Fibroblast of mammary gland (primary cell): ENCODE measurements around the gene OPN4.
"Not testable (repeated sequence)": the region's sequence is repeated elsewhere in the genome, so short reads cannot be mapped to it uniquely, and the experiment has no call there.

Experiments used
- DNase-seq: peaks from one replicate; pipeline ENCODE4 v3.0.0-alpha.2; 2010; ENCODE audit warnings: low read depth
- H3K4me3 ChIP-seq: 2 replicates; pipeline ENCODE4 v1.5.1; 2011; ENCODE audit warnings: low read depth, mild to moderate bottlenecking, low read length, moderate library complexity; ENCODE audit not compliant: control insufficient read depth
- TF ChIP-seq, protein P1 (sequence below): conservative IDR thresholded peaks from 2 replicates; pipeline ENCODE4 v1.5.1; 2011; ENCODE audit warnings: low read depth, low read length, inconsistent platforms; ENCODE audit not compliant: control insufficient read depth, insufficient read depth

Gene OPN4

GRCh38 chr10:86636311-86636710, 18.0 kb upstream of the OPN4 start:
- H3K4me3 ChIP-seq, result no peak overlapping the region
- TF ChIP-seq, protein P1, sequence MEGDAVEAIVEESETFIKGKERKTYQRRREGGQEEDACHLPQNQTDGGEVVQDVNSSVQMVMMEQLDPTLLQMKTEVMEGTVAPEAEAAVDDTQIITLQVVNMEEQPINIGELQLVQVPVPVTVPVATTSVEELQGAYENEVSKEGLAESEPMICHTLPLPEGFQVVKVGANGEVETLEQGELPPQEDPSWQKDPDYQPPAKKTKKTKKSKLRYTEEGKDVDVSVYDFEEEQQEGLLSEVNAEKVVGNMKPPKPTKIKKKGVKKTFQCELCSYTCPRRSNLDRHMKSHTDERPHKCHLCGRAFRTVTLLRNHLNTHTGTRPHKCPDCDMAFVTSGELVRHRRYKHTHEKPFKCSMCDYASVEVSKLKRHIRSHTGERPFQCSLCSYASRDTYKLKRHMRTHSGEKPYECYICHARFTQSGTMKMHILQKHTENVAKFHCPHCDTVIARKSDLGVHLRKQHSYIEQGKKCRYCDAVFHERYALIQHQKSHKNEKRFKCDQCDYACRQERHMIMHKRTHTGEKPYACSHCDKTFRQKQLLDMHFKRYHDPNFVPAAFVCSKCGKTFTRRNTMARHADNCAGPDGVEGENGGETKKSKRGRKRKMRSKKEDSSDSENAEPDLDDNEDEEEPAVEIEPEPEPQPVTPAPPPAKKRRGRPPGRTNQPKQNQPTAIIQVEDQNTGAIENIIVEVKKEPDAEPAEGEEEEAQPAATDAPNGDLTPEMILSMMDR, result no peak
- no peak for DNase-seq

- no peak for DNase-seq
- no peak overlapping the region for H3K4me3 ChIP-seq
- TF ChIP-seq, protein P1, result no peak
Measured at GRCh38 chr10:86642021-86642420, 12.3 kb upstream of the OPN4 start.

GRCh38 chr10:86642499-86642898, 11.8 kb upstream of the OPN4 start:
- TF ChIP-seq, protein P1, result no peak
- H3K4me3 ChIP-seq, result no peak overlapping the region
- DNase-seq, result peak; percentile 53

GRCh38 chr10:86644152-86644793, 10.1 kb upstream of the OPN4 start:
- peak; percentile 57 for DNase-seq
- TF ChIP-seq, protein P1, result no peak
- H3K4me3 ChIP-seq, result no peak overlapping the region

DNA sequence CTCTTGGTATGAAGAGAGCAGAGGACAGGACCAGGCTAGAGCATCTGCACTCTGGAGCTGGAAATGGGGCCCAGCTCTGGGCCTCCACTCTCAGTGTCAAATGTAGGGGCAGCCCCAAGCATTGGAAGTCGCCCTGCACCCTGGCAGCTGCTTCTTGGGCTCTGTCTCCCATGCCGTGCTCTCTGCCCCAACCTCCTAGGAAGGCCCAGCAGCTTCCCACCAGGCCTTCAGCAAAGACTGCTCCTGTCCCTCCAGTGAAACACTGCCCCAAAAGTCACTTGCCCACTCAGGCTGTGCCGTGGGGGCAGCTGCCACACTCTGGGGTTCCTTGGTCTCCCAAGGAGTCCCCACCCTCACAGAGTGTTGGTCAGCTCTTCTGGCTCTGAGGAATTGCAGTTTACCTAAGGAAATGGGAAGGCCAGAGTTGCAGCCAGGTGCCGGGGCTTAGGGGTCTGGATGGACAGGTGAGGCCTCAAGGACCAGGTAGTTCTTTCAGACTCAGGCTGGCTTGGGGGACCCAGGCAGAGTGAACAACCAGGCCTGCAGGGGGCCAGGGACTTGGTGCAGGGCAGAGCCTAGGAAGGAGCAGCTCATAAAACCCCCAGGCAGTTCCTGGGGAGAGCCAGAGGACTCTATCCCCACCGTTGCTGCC, 9.4 kb upstream of the OPN4 start:
- TF ChIP-seq, protein P1, result no peak
- DNase-seq, result no peak
- no peak overlapping the region for H3K4me3 ChIP-seq

DNA sequence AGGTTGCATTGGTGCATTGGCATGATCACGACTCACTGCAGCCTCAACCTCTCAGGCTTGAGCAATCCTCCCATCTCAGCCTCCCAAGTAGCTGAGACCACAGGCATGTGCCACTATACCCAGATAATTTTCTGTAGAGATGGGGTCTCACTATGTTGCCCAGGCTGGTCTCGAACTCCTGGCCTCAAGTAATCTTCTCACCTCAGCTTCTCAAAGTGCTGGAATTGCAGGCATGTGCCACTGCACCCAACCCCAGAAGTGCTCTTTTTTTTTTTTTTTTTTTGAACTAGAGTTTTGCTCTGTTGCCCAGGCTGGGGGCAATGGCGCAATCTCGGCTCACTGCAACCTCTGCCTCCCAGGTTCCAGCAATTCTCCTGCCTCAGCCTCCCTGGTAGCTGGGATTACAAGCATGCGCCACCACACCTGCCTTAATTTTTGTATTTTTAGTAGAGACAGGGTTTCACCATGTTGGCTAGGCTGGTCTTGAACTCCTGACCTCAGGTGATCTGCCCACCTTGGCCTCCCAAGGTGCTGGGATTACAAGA, 8.7 kb upstream of the OPN4 start:
- H3K4me3 ChIP-seq, DNase-seq: not testable (repeated sequence)

GRCh38 chr10:86646532-86646931, 7.8 kb upstream of the OPN4 start:
- H3K4me3 ChIP-seq, result no peak overlapping the region
- no peak for DNase-seq
- TF ChIP-seq, protein P1, result no peak
